A673 (cell line): ENCODE data around the gene NRXN2.

Experiments
- EZH2 ChIP-seq: fragments of 200-600 bp; sonication (generic); IDR thresholded peaks from 2 replicates; pipeline ENCODE4 v1.6.1; 2017; ENCODE audit warnings: borderline replicate concordance, low read depth, mild to moderate bottlenecking, mixed read lengths, antibody characterized with exemption, low read length; ENCODE audit not compliant: poor library complexity, severe bottlenecking
- TF ChIP-seq, protein P1 (sequence below): fragments of 300-800, 200-600 bp; sonication (generic); conservative IDR thresholded peaks from 2 replicates; pipeline ENCODE4 v1.5.1; 2017; ENCODE audit warnings: low read depth, mild to moderate bottlenecking, antibody characterized with exemption, low read length, moderate library complexity, mixed read lengths

DNA sequence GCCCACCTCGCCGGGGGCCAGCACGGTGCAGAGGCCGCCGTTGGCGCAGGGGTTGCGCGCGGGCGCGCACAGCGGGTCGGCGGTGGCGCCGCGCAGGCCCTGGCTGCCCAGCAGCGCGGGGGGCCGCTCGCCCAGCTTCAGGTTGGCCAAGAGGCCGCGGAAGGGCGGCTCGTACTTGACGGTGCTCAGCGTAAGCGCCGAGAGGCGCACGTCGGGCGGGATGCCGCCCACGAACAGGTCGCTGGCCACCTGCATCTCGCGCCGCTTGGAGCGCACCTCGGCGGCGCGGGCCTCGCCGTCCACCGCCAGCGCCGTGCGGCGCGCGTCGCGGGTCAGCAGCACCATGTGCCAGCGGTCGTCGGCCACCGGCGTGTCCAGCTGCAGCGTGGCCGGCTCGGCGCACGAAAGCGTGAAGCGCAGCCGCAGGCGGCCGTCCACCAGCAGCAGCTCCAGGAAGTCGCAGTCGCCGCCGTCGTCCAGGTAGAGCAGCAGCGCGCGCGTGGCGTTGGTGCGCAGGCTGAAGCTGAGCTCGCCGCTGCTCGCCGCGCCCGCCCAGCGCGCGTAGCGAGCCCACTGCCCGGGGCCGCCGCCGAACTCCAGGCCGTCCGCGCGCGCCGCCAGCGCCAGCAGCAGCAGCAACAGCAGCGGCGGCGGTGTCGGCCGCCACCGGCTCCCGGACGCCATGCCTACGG, 9.8 kb downstream of the NRXN2 start:
- TF ChIP-seq, protein P1, sequence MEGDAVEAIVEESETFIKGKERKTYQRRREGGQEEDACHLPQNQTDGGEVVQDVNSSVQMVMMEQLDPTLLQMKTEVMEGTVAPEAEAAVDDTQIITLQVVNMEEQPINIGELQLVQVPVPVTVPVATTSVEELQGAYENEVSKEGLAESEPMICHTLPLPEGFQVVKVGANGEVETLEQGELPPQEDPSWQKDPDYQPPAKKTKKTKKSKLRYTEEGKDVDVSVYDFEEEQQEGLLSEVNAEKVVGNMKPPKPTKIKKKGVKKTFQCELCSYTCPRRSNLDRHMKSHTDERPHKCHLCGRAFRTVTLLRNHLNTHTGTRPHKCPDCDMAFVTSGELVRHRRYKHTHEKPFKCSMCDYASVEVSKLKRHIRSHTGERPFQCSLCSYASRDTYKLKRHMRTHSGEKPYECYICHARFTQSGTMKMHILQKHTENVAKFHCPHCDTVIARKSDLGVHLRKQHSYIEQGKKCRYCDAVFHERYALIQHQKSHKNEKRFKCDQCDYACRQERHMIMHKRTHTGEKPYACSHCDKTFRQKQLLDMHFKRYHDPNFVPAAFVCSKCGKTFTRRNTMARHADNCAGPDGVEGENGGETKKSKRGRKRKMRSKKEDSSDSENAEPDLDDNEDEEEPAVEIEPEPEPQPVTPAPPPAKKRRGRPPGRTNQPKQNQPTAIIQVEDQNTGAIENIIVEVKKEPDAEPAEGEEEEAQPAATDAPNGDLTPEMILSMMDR = no peak
- peak; percentile 88 for TF ChIP-seq EZH2
